GM12874 (cell line): ENCODE measurements around the gene TPM3.

Experiments used
- CTCF ChIP-seq: IDR thresholded peaks from 2 replicates; pipeline ENCODE4 v1.5.1; 2011; ENCODE audit warnings: low read depth, mild to moderate bottlenecking, control low read depth, low read length, moderate library complexity; ENCODE audit not compliant: insufficient read depth

Gene TPM3

GRCh38 chr1:154171223-154171583, 20.7 kb downstream of the TPM3 start:
- TF ChIP-seq CTCF: no peak

- TF ChIP-seq CTCF: no peak
Observed at GRCh38 chr1:154170547-154171222, 21.2 kb downstream of the TPM3 start.

- no peak for TF ChIP-seq CTCF
Observed at GRCh38 chr1:154167461-154167860, 24.4 kb downstream of the TPM3 start.

GRCh38 chr1:154166207-154166606, 25.7 kb downstream of the TPM3 start:
- no peak for TF ChIP-seq CTCF

- no peak for TF ChIP-seq CTCF
Observed at GRCh38 chr1:154159554-154159953, 32.3 kb downstream of the TPM3 start.

GRCh38 chr1:154158307-154159125, 33.4 kb downstream of the TPM3 start:
- TF ChIP-seq CTCF: no peak

GRCh38 chr1:154157520-154158306, 34.2 kb downstream of the TPM3 start:
- TF ChIP-seq CTCF: no peak
